Measurements from ENCODE around the gene C10orf90. TPM values are rescaled to one million over a fixed set of nuclear protein-coding genes. Genes with fewer than 3 reads are reported as not detected.

C10orf90 gene
- total RNA-seq, 1 experiment from 2014 or later, result 0.67 TPM

GRCh38 chr10:126420567-126421300 is 249.8 kb downstream of the C10orf90 start:
- DNase-seq (ENCODE audit: low read depth, low spot score), result no peak
- Histone ChIP-seq H3K27me3 (ENCODE audit: control insufficient read depth, insufficient read depth, low read length) (no peaks in the 10 kb centered on the region), H3K9me3 (ENCODE audit: control insufficient read depth, insufficient read depth, low read depth, low read length) (peaks cover 8% of the 10 kb centered on the region; the same call in 1 of the 2 replicates), H3K27ac (ENCODE audit: low read length) (no peak overlapping the region), H3K4me1 (ENCODE audit: control insufficient read depth, insufficient read depth, low read length) (no peaks in the 10 kb centered on the region), H3K36me3 (ENCODE audit: control insufficient read depth, insufficient read depth, low read length) (no peaks in the 10 kb centered on the region), H3K4me3 (ENCODE audit: low read depth in 2 of 2, low read length in 2 of 2) (no peak overlapping the region)
- TF ChIP-seq POLR2AphosphoS5 (IDR thresholded peaks at IDR 0.05; ENCODE audit: low read depth, low read length), result no peak
- TF ChIP-seq SIN3A (IDR thresholded peaks at IDR 0.05; ENCODE audit: borderline replicate concordance, insufficient read depth, low read depth, low read length), result no peak
- no peak for TF ChIP-seq CTCF (IDR thresholded peaks at IDR 0.05)
- TF ChIP-seq REST (IDR thresholded peaks at IDR 0.05; ENCODE audit: insufficient read depth in 1 of 2, low read depth in 2 of 2, low read length in 1 of 2), result no peak
- TF ChIP-seq TCF7L2 (IDR thresholded peaks at IDR 0.05; ENCODE audit: low read depth, low read length), result no peak
- ATAC-seq, result no peak
- no TSS peak for BruUV-seq (replicated peaks)
- ChIA-PET POLR2A (no interaction called here), CTCF (interaction anchor here (0.7 kb wide), 1 partner anchor 356 kb away, joined by 3 read pairs; no protein-coding TSS in a partner anchor)
- in situ Hi-C loops (cut with HindIII; ENCODE audit: low pct_unique_long_range_greater_than_20kb, low sequenced_read_pairs) (no loop called here), intact Hi-C loops (cut with micrococcal nuclease; ENCODE audit: unreplicated experiment) (no loop called here)

DNA sequence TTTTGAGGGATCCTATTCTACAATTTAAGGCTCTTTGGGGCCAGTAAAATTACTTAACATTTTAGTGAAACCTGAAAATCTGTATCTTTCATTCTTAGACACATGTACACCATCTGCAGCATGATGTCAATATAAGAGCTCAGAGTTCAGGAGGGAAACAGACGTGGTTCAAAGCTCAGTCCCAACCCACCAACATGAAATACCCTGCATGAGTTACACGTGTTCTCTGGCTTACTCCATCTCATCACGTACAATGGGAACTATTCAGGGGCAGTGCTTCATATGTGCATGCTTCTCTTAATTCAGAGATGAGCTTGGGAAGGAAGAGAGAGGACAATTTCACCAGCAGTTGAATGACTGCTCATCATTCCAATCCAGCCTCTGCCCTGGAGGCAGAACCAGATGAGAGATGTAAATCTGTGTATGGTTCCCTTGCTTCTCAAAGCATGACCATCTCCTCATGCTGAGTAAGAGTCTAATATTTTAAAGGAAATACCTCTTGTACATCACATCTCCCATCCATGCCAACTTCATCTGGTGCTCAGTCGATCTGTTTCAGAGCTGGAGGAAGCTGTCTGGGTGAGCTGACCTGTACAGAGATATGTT is 253.2 kb downstream of the C10orf90 start:
- Histone ChIP-seq H3K4me3 (ENCODE audit: low read depth in 2 of 2, low read length in 2 of 2) (no peak overlapping the region), H3K9me3 (ENCODE audit: control insufficient read depth, insufficient read depth, low read depth, low read length) (no peaks in the 10 kb centered on the region; the same call in 1 of the 2 replicates), H3K36me3 (ENCODE audit: control insufficient read depth, insufficient read depth, low read length) (no peaks in the 10 kb centered on the region), H3K4me1 (ENCODE audit: control insufficient read depth, insufficient read depth, low read length) (no peaks in the 10 kb centered on the region), H3K27me3 (ENCODE audit: control insufficient read depth, insufficient read depth, low read length) (no peaks in the 10 kb centered on the region), H3K27ac (ENCODE audit: low read length) (no peak overlapping the region)
- ChIA-PET CTCF (no interaction called here), POLR2A (no interaction called here)
- BruUV-seq (replicated peaks), result no TSS peak
- ATAC-seq, result no peak
- no peak for DNase-seq (ENCODE audit: low read depth, low spot score)
- in situ Hi-C loops (cut with HindIII; ENCODE audit: low pct_unique_long_range_greater_than_20kb, low sequenced_read_pairs), result no loop called here
- TF ChIP-seq POLR2AphosphoS5 (IDR thresholded peaks at IDR 0.05; ENCODE audit: low read depth, low read length), result no peak
- TF ChIP-seq CTCF (IDR thresholded peaks at IDR 0.05), result no peak
- no peak for TF ChIP-seq REST (IDR thresholded peaks at IDR 0.05; ENCODE audit: insufficient read depth in 1 of 2, low read depth in 2 of 2, low read length in 1 of 2)
- intact Hi-C loops (cut with micrococcal nuclease; ENCODE audit: unreplicated experiment), result no loop called here
